HepG2 (cell line): ENCODE results near the gene RPL41. TPM values are rescaled to one million over a fixed set of nuclear protein-coding genes. Genes with fewer than 3 reads are reported as not detected.

Experiments used
- ARID3A ChIP-seq: IDR thresholded peaks from 2 replicates; pipeline ENCODE4 v1.6.1; 2012; ENCODE audit warnings: low read depth, low read length, improper control_type of control experiment
- ATRX ChIP-seq: sonication (generic); formaldehyde crosslinking; IDR thresholded peaks from 2 replicates; pipeline ENCODE4 v1.4.0; 2020; ENCODE audit warnings: missing genetic modification reagents, borderline replicate concordance
- BHLHE40 ChIP-seq: IDR thresholded peaks from 2 replicates; pipeline ENCODE4 v1.6.1; 2011; ENCODE audit warnings: low read length, improper control_type of control experiment
- CBX1 ChIP-seq: IDR thresholded peaks from one replicate; pipeline ENCODE4 v1.6.1; 2016; ENCODE audit warnings: antibody characterized with exemption, low read depth
- FOXA3 ChIP-seq: IDR thresholded peaks from 2 replicates; pipeline ENCODE4 v1.6.1; 2016; ENCODE audit warnings: missing genetic modification reagents, missing compliant biosample characterization
- FOXK1 ChIP-seq: sonication (generic); formaldehyde crosslinking; IDR thresholded peaks from 2 replicates; pipeline ENCODE4 v1.4.0; 2020; ENCODE audit warnings: low read depth, missing genetic modification reagents, borderline replicate concordance
- GPBP1L1 ChIP-seq: sonication (generic); formaldehyde crosslinking; IDR thresholded peaks from 2 replicates; pipeline ENCODE4 v1.5.0; 2020; ENCODE audit warnings: mild to moderate bottlenecking, missing genetic modification reagents
- JUNB ChIP-seq: sonication (generic); formaldehyde crosslinking; IDR thresholded peaks from 2 replicates; pipeline ENCODE4 v1.8.0; 2022; ENCODE audit warnings: missing genetic modification reagents, mild to moderate bottlenecking, borderline replicate concordance
- NR2F1 ChIP-seq, 2 experiments: fragments of 450-650 bp in 1 of 2; formaldehyde crosslinking in 1 of 2; IDR thresholded peaks; 2 replicates each; pipeline versions ENCODE4 v1.5.0 to v1.6.1; 2016 to 2020; ENCODE audit warnings: mild to moderate bottlenecking in 1 of 2, missing compliant biosample characterization in 1 of 2, missing genetic modification reagents in 1 of 2, moderate library complexity in 1 of 2
- RCOR2 ChIP-seq: IDR thresholded peaks from 2 replicates; pipeline ENCODE4 v1.6.1; 2016; ENCODE audit warnings: missing biosample characterization, missing genetic modification reagents
- ZBTB49 ChIP-seq: sonication (generic); formaldehyde crosslinking; IDR thresholded peaks from 2 replicates; pipeline ENCODE4 v1.4.0; 2020; ENCODE audit warnings: missing genetic modification reagents, borderline replicate concordance
- ZNF280D ChIP-seq: sonication (generic); formaldehyde crosslinking; IDR thresholded peaks from 2 replicates; pipeline ENCODE4 v1.5.1; 2020; ENCODE audit warnings: mild to moderate bottlenecking, missing genetic modification reagents
- ZNF580 ChIP-seq: IDR thresholded peaks from 2 replicates; pipeline ENCODE4 v1.6.1; 2016; ENCODE audit warnings: low read depth, borderline replicate concordance
- ZNF605 ChIP-seq: sonication (generic); formaldehyde crosslinking; IDR thresholded peaks from 2 replicates; pipeline ENCODE4 v1.8.0; 2022; ENCODE audit warnings: mild to moderate bottlenecking, missing genetic modification reagents
- polyA plus RNA-seq, 8 experiments: library from polyadenylated mRNA; depleted of rRNA in 3 of 8; stranded (reverse) in 7 of 8; unstranded in 1 of 8; fragments of >200 nt; fragmentation: Illumina TruSeq in 4 of 8; extraction: Trizol in 4 of 8; gene quantifications; 2 replicates each; pipeline versions ENCODE4 v1.2.1 to v1.2.3, GENCODE V29; 2011 to 2016; ENCODE audit warnings: low read depth in 4 of 8, missing spikeins in 1 of 8, mixed read lengths in 1 of 8; ENCODE audit not compliant: insufficient read depth in 1 of 8
- total RNA-seq, 5 experiments: library from RNA; depleted of rRNA; stranded (reverse); fragments of >200 nt; fragmentation: Illumina TruSeq; extraction: Trizol; gene quantifications; 2 replicates each; pipeline ENCODE4 v1.2.3, GENCODE V29; 2016; ENCODE audit warnings: low read depth in 1 of 5

The RPL41 gene
- total and polyA plus RNA-seq, 2 of the 13 experiments (the other 11 are each of a cell fraction or from before 2014, with no cell fraction given), result 4,012 to 7,670 TPM

GRCh38 chr12:56157201-56158028 lies 41.0 kb downstream of the RPL41 start (continued):
- TF ChIP-seq ZNF280D (CRISPR knock-in tag) (no peak), FOXK1 (CRISPR knock-in tag) (no peak), ARID3A (no peak; the same call in 1 of the 2 replicates), JUNB (CRISPR knock-in tag) (no peak), BHLHE40 (no peak), ATRX (CRISPR knock-in tag) (no peak), ZNF605 (CRISPR knock-in tag) (no peak), CBX1 (no peak), ZNF580 (CRISPR knock-in tag) (no peak; the same call in 1 of the 2 replicates), GPBP1L1 (CRISPR knock-in tag) (no peak), RCOR2 (no peak), FOXA3 (0 out of 2 replicates have a peak, but pooled peaks have one; percentile 11), NR2F1 (CRISPR knock-in tag; IDR thresholded peaks at IDR 0.05) (no peak), ZBTB49 (CRISPR knock-in tag) (no peak)
